B cell (primary cell): Measurements from ENCODE around the gene C17orf50. TPM values are rescaled to one million over a fixed set of nuclear protein-coding genes. Genes with fewer than 3 reads are reported as not detected.

Experiments
- ATAC-seq: fragments of 200-7000 bp; cut with Tn5 transposase; one replicate; pipeline ENCODE4 v1.10.0; 2021; ENCODE audit warnings: low read depth, mild to moderate bottlenecking, moderate number of reproducible peaks, moderate library complexity
- CTCF ChIA-PET: fragments of 350-600 bp; sonication (Branson Sonifier 250); formaldehyde crosslinking; loops from one replicate; lab custom pipeline; 2021; ENCODE audit warnings: antibody characterized with exemption, inconsistent platforms; lab: Charles Lee
- POLR2A ChIA-PET: fragments of 350-600 bp; sonication (Branson Sonifier 250); formaldehyde crosslinking; loops from one replicate; lab custom pipeline; 2021; ENCODE audit warnings: antibody characterized with exemption; lab: Charles Lee
- DNase-seq: peaks from one replicate; pipeline ENCODE4 v3.0.0; 2013
- H2AFZ ChIP-seq: 2 replicates; pipeline ENCODE4 v1.6.1; 2012; ENCODE audit warnings: mild to moderate bottlenecking, low read depth, low read length; ENCODE audit not compliant: insufficient read depth, poor library complexity, severe bottlenecking
- H3K27ac ChIP-seq, 2 donors: 1 replicate in 1 of 2; 2 replicates in 1 of 2; pipeline ENCODE4 v1.5.1; 2012 to 2013; ENCODE audit warnings: low read length in 2 of 2, mild to moderate bottlenecking in 2 of 2, moderate library complexity in 1 of 2
- H3K27me3 ChIP-seq, 4 experiments: fragments of 200-600 bp in 1 of 4; sonication (generic) in 1 of 4; replicated peaks in 1 of 4; 1 replicate in 2 of 4; 2 replicates in 2 of 4; pipeline versions ENCODE4 v1.6.1 to v1.7.0; 2013 to 2016; ENCODE audit warnings: low read length in 3 of 4, mild to moderate bottlenecking in 2 of 4, mixed read lengths in 1 of 4, moderate library complexity in 1 of 4; ENCODE audit not compliant: insufficient read depth in 4 of 4, control insufficient read depth in 3 of 4; ENCODE audit errors: control extremely low read depth in 1 of 4
- H3K36me3 ChIP-seq, 2 experiments: replicated peaks in 1 of 2; 1 replicate in 1 of 2; 2 replicates in 1 of 2; pipeline versions ENCODE4 v1.6.1 to v1.7.1; 2013; ENCODE audit warnings: low read length in 1 of 2; ENCODE audit not compliant: insufficient read depth in 2 of 2, control insufficient read depth in 1 of 2; ENCODE audit errors: control extremely low read depth in 1 of 2, extremely low read depth in 1 of 2
- H3K4me1 ChIP-seq, 2 donors: fragments of 200-600 bp in 1 of 2; sonication (generic) in 1 of 2; 1 replicate in 1 of 2; 2 replicates in 1 of 2; pipeline versions ENCODE4 v1.5.1 to v1.6.1; 2013 to 2017; ENCODE audit warnings: low read length in 2 of 2; ENCODE audit not compliant: control insufficient read depth in 2 of 2, insufficient read depth in 2 of 2
- H3K4me2 ChIP-seq: replicated peaks from 2 replicates; pipeline ENCODE3; 2012; ENCODE audit warnings: mild to moderate bottlenecking, low read depth, low read length; ENCODE audit not compliant: poor library complexity, severe bottlenecking
- H3K4me3 ChIP-seq, 5 experiments: fragments of 200-600 bp in 1 of 5; sonication (generic) in 1 of 5; 1 replicate in 3 of 5; 2 replicates in 2 of 5; pipeline versions ENCODE4 v1.5.1 to v1.7.0; 2011 to 2016; ENCODE audit warnings: low read length in 4 of 5, mild to moderate bottlenecking in 4 of 5, low read depth in 2 of 5, control low read depth in 1 of 5, moderate library complexity in 1 of 5; ENCODE audit not compliant: insufficient read depth in 1 of 5; ENCODE audit errors: control extremely low read depth in 1 of 5, extremely low read depth in 1 of 5
- H3K79me2 ChIP-seq: fragments of 200-600 bp; sonication (generic); one replicate; pipeline ENCODE4 v1.6.0; 2016; ENCODE audit warnings: low read length; ENCODE audit not compliant: control insufficient read depth, insufficient read depth
- H3K9ac ChIP-seq: fragments of 200-600 bp; sonication (generic); 2 replicates; pipeline ENCODE4 v1.6.1; 2017; ENCODE audit warnings: mild to moderate bottlenecking, low read length, moderate library complexity
- H3K9me3 ChIP-seq, 3 donors: one replicate each; pipeline versions ENCODE4 v1.6.1 to v1.7.1; 2013; ENCODE audit warnings: low read length in 2 of 3; ENCODE audit not compliant: control insufficient read depth in 2 of 3, insufficient read depth in 1 of 3; ENCODE audit errors: control extremely low read depth in 1 of 3
- H4K20me1 ChIP-seq: 2 replicates; pipeline ENCODE4 v1.6.0; 2012; ENCODE audit warnings: mild to moderate bottlenecking, low read length; ENCODE audit not compliant: insufficient read depth, control insufficient read depth, poor library complexity, severe bottlenecking
- H3K27ac Mint-ChIP-seq: one replicate; pipeline ENCODE4 v1.8.0; 2021; ENCODE audit warnings: mixed read lengths
- H3K27me3 Mint-ChIP-seq: one replicate; pipeline ENCODE4 v1.8.0; 2021; ENCODE audit warnings: mixed read lengths
- H3K4me1 Mint-ChIP-seq: one replicate; pipeline ENCODE4 v1.8.0; 2021; ENCODE audit warnings: mixed read lengths
- H3K4me3 Mint-ChIP-seq: one replicate; pipeline ENCODE4 v1.8.0; 2021; ENCODE audit warnings: mixed read lengths
- H3K9me3 Mint-ChIP-seq: one replicate; pipeline ENCODE4 v1.8.0; 2022; ENCODE audit warnings: mixed read lengths; ENCODE audit not compliant: insufficient read depth
- CTCF ChIP-seq: fragments of 200-600 bp; IDR thresholded peaks from one replicate; pipeline ENCODE4 v1.8.0; 2022; ENCODE audit warnings: antibody characterized with exemption, mild to moderate bottlenecking
- EZH2 ChIP-seq: IDR thresholded peaks from 2 replicates; pipeline ENCODE4 v1.6.1; 2012; ENCODE audit warnings: borderline replicate concordance, low read depth, mild to moderate bottlenecking, moderate library complexity, low read length; ENCODE audit not compliant: insufficient read depth, poor library complexity, severe bottlenecking
- WGBS: methylation state at CpG from one replicate; pipeline ENCODE4 v1.1.5; 2013; ENCODE audit warnings: missing lambda C conversion rate; ENCODE audit not compliant: insufficient coverage; 5-methylcytosine and 5-hydroxymethylcytosine counted together
- intact Hi-C: fragments of 100-400 bp; cut with micrococcal nuclease; formaldehyde crosslinking; loops from one replicate; pipeline ENCODE4 v1.10.0; 2022
- polyA plus RNA-seq: library from polyadenylated mRNA; depleted of rRNA; stranded (reverse); fragments of >200 nt; gene quantifications from 2 replicates; pipeline ENCODE4 v1.2.3, GENCODE V29; 2012
- total RNA-seq, 2 donors: library from RNA; stranded (reverse); fragments of 120-200 nt in 1 of 2; gene quantifications; 1 replicate in 1 of 2; 2 replicates in 1 of 2; pipeline versions ENCODE4 v1.2.3 to v1.2.4, GENCODE V29; 2013 to 2022

The C17orf50 gene
- total and polyA plus RNA-seq, 2 donors (not counting 1 experiment from before 2014, with no cell fraction given), result not detected

GRCh38 chr17:35736236-35736635 lies 24.5 kb upstream of the C17orf50 start:
- no peak for ATAC-seq
- Mint-ChIP-seq H3K4me3 (no peak overlapping the region), H3K27ac (no peak overlapping the region), H3K4me1 (peaks cover 7% of the 10 kb centered on the region), H3K27me3 (peaks cover 13% of the 10 kb centered on the region), H3K9me3 (no peaks in the 10 kb centered on the region)
- Histone ChIP-seq H3K27ac (no peak overlapping the region), H3K4me3 (no peak overlapping the region), H3K9me3 (peaks cover 0 to 4% (median 0%) of the 10 kb centered on the region in 3 donors), H3K36me3 (no peaks in the 10 kb centered on the region), H3K4me1 (peaks cover 1 to 3% of the 10 kb centered on the region in 2 donors), H2AFZ (no peak overlapping the region), H3K4me2 (no peak overlapping the region), H3K27me3 (peaks cover 0 to 17% (median 3%) of the 10 kb centered on the region in 4 experiments), H3K9ac (no peak overlapping the region), H3K79me2 (no peaks in the 10 kb centered on the region), H4K20me1 (no peaks in the 10 kb centered on the region)
- 94% methylated on average over 5 of the region's 5 CpGs for WGBS
- TF ChIP-seq CTCF (no peak), EZH2 (no peak)
- POLR2A ChIA-PET, result no interaction called here
- CTCF ChIA-PET, result interaction anchor here (1.1 to 1.4 kb wide), 2 partner anchors 9 to 11 kb away, joined by 3 to 9 read pairs; no protein-coding TSS in a partner anchor
- intact Hi-C loops, result no loop called here
- DNase-seq, result no peak

GRCh38 chr17:35738519-35739133 lies 22.1 kb upstream of the C17orf50 start:
- Mint-ChIP-seq H3K27me3 (peaks cover 28% of the 10 kb centered on the region), H3K27ac (no peak overlapping the region), H3K4me1 (peaks cover 7% of the 10 kb centered on the region), H3K9me3 (no peaks in the 10 kb centered on the region), H3K4me3 (no peak overlapping the region)
- intact Hi-C loops, result no loop called here
- Histone ChIP-seq H3K9me3 (peaks cover 0 to 5% (median 0%) of the 10 kb centered on the region in 3 donors), H3K4me1 (peaks cover 0 to 5% of the 10 kb centered on the region in 2 donors), H3K79me2 (no peaks in the 10 kb centered on the region), H3K4me2 (no peak overlapping the region), H3K4me3 (no peak overlapping the region), H4K20me1 (no peaks in the 10 kb centered on the region), H3K9ac (no peak overlapping the region), H2AFZ (no peak overlapping the region), H3K27me3 (peaks cover 0 to 28% (median 6%) of the 10 kb centered on the region in 4 experiments), H3K27ac (no peak overlapping the region), H3K36me3 (no peaks in the 10 kb centered on the region)
- TF ChIP-seq CTCF, result no peak
- no peak for TF ChIP-seq EZH2
- ChIA-PET POLR2A (no interaction called here), CTCF (interaction anchor here (1.1 to 1.2 kb wide), 3 partner anchors 9 to 25 kb away, joined by 3 to 4 read pairs (median 3); no protein-coding TSS in a partner anchor)
- DNase-seq (no peak), ATAC-seq (no peak)
- 78% methylated on average over 2 of the region's 5 CpGs for WGBS
